Cardiac fibroblast (primary cell): ENCODE data around the gene LNX1.

Experiments used
- DNase-seq, 2 donors: peaks; one replicate each; pipeline versions ENCODE4 v3.0.0 to v3.0.0-alpha.2; 2010; ENCODE audit warnings: low read depth in 2 of 2
- H3K4me3 ChIP-seq, 2 donors: replicated peaks in 1 of 2; 1 replicate in 1 of 2; 2 replicates in 1 of 2; pipeline ENCODE4 v1.5.1; 2011; ENCODE audit warnings: low read depth in 2 of 2, low read length in 2 of 2, mild to moderate bottlenecking in 2 of 2, moderate library complexity in 1 of 2
- TF ChIP-seq, protein P1 (sequence below): IDR thresholded peaks from one replicate; pipeline ENCODE4 v1.5.1; 2011; ENCODE audit warnings: low read depth, mild to moderate bottlenecking, low read length, inconsistent platforms

LNX1 gene

DNA sequence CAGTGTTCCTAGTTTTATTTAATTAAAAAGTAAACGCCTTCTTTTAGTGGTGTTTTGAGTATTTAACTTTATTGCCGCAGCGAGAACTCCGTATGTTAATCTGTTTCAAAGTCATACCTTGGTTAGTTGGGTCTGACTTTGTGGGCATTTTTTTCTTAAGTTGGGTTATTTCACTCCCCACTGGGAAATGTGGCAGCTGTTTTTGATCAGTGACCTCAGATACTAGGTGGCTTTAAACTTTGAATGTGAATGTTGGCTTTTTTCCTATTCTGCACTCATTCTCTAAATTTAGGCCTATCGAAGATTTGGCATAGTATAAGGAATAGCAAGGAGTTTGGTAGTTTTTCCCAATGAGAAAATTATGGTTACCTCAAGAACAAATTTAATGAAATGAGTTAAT, 127.9 kb downstream of the LNX1 start:
- DNase-seq, result no peak
- TF ChIP-seq, protein P1, sequence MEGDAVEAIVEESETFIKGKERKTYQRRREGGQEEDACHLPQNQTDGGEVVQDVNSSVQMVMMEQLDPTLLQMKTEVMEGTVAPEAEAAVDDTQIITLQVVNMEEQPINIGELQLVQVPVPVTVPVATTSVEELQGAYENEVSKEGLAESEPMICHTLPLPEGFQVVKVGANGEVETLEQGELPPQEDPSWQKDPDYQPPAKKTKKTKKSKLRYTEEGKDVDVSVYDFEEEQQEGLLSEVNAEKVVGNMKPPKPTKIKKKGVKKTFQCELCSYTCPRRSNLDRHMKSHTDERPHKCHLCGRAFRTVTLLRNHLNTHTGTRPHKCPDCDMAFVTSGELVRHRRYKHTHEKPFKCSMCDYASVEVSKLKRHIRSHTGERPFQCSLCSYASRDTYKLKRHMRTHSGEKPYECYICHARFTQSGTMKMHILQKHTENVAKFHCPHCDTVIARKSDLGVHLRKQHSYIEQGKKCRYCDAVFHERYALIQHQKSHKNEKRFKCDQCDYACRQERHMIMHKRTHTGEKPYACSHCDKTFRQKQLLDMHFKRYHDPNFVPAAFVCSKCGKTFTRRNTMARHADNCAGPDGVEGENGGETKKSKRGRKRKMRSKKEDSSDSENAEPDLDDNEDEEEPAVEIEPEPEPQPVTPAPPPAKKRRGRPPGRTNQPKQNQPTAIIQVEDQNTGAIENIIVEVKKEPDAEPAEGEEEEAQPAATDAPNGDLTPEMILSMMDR, result no peak
- no peak overlapping the region for H3K4me3 ChIP-seq

DNA sequence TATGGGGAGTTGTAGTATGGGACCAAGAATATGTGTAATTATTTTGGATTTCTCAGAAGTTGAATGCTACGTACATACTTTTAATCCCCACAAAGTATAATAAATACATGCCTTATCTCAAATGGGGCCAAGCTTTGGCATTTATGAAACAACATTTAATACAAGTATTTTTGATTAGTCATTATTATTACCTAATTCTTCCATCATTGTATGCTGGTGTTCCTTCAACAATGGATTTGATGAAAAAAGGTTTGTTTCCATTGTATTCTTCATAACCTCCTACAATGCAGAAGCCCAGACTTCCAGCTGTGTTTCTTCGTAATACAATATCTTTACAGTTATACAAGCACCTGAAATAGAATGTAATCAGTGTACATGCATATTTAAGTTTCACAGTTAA, 130.0 kb downstream of the LNX1 start:
- TF ChIP-seq, protein P1, result no peak
- peak; percentile 61 to 74 for DNase-seq
- no peak overlapping the region for H3K4me3 ChIP-seq

DNA sequence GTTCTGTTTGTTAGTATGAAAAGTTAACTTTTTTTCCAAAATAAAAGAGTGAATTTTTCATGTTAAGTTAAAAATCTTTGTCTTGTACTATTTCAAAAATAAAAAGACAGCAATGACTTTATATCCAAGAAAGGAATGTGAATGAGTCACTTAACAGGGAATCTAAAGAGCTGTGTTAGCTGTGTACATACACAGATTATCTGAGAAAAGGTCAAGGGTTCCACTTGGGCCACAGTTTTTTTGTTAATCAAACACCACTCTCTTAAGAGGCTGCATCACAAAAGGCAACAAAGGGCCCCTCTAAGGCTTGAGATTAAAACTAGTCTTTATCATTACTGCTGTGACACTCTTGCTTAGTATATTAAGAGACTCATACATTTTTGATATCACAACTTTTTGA, 131.7 kb downstream of the LNX1 start:
- DNase-seq, result peak; percentile 45 to 50
- no peak overlapping the region for H3K4me3 ChIP-seq
- TF ChIP-seq, protein P1, result no peak

DNA sequence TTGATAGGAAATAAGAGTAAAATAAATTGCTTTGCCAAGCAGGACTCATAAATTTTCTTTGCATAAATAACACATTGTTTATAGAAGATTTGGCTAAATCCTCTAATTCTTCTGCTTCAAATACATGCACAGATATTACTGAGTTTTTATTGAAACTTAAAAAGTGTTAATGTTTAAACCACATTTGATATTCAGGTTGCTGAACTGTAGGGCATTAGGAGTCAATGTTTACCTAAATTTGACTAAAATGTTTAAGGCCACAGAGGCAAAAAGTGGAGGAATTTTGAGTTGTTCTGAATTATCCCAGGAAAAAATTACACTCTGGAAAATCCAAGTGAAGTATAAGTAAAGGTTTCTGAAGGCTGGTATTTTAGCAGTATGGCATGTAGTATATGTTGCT, 135.1 kb downstream of the LNX1 start:
- H3K4me3 ChIP-seq, result no peak overlapping the region
- no peak for DNase-seq
- TF ChIP-seq, protein P1, result no peak

DNA sequence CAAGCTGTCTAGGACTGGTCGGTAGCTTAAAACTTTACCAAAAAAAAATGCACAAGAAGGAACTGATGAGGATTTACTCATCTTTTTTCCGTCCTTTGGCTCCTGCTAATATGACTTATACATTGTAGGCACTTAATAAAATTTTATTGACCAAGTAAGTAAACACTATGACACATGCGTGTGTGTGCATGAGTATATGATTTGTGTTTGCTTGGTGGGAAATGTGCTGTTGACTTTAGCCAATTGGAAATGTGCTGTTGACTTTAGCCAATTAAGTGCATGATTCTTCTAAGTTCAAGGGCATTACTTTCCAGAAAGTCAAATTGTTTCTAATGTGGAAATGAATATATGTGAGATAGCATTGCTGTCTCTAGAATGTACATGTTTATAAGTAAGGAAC, 135.5 kb downstream of the LNX1 start:
- no peak overlapping the region for H3K4me3 ChIP-seq
- TF ChIP-seq, protein P1, result no peak
- DNase-seq, result no peak

DNA sequence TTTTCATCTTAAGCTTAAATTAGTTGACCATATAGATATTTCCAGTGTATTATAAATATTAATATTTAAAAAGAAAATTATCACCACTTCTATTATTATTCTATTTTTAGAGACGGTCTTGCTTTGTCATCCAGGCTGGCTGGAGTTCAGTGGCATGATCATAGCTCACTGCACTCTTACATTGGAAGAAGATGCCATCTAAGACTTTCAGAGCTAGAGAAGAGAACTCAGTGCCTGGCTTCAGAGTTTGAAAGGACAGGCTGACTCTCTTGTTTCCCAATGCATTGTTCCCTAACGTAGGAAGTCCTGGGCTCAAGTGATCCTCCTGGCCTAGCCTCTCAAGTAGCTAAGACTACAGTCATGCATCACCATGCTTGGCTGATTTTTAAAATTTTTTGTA, 137.9 kb downstream of the LNX1 start:
- TF ChIP-seq, protein P1, result no peak
- H3K4me3 ChIP-seq, result no peak overlapping the region
- peak; percentile 30 to 34 for DNase-seq

DNA sequence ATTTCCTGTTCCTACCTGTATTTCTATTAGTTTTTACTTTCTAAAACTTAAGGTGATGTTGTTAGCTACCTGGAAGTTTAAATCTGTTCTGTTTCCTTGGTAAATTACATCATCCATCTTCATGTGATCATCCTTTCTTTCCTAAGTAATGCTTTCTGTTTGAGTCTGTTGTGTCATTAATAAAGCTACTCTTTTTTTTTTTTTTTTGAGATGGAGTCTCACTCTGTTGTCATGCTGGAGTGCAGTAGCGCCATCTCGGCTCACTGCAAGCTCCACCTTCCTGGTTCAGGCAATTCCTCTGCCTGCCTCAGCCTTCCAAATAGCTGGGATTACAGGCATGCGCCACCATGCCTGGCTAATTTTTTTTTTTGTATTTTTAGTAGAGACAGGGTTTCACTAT, 140.5 kb downstream of the LNX1 start:
- peak in 1 of 2 donors; percentile 36 for DNase-seq
- TF ChIP-seq, protein P1, result no peak
- H3K4me3 ChIP-seq, result no peak overlapping the region
